GM19328 (cell line): ENCODE measurements around the gene COL8A1.

ENCODE experiments used
- ATAC-seq: cut with Tn5 transposase; IDR thresholded peaks from one replicate; pipeline ENCODE4 v1.9.1; 2021; ENCODE audit warnings: mild to moderate bottlenecking, moderate library complexity; ENCODE audit not compliant: unreplicated experiment

Gene COL8A1

GRCh38 chr3:99668044-99668443 lies 29.6 kb downstream of the COL8A1 start:
- ATAC-seq = no peak

GRCh38 chr3:99669879-99670555 lies 31.6 kb downstream of the COL8A1 start:
- ATAC-seq = no peak

- no peak for ATAC-seq
Observed at GRCh38 chr3:99670556-99670950, 32.2 kb downstream of the COL8A1 start.

GRCh38 chr3:99674086-99674789 lies 35.8 kb downstream of the COL8A1 start:
- ATAC-seq = no peak

GRCh38 chr3:99678023-99678422 lies 39.6 kb downstream of the COL8A1 start:
- no peak for ATAC-seq

- ATAC-seq = no peak
Observed at GRCh38 chr3:99678896-99679295, 40.5 kb downstream of the COL8A1 start.

- ATAC-seq = peak; percentile 57
Observed at GRCh38 chr3:99681512-99681911, 43.1 kb downstream of the COL8A1 start.

GRCh38 chr3:99681976-99682375 lies 43.6 kb downstream of the COL8A1 start:
- ATAC-seq = no peak

- ATAC-seq = no peak
Observed at GRCh38 chr3:99683465-99683864, 45.1 kb downstream of the COL8A1 start.

- no peak for ATAC-seq
Observed at GRCh38 chr3:99683876-99684275, 45.5 kb downstream of the COL8A1 start.

- no peak for ATAC-seq
Observed at GRCh38 chr3:99684644-99685043, 46.2 kb downstream of the COL8A1 start.

GRCh38 chr3:99686469-99686868 lies 48.1 kb downstream of the COL8A1 start:
- peak; percentile 9 for ATAC-seq

GRCh38 chr3:99686955-99687612 lies 48.7 kb downstream of the COL8A1 start:
- ATAC-seq = peak; percentile 71

- no peak for ATAC-seq
Observed at GRCh38 chr3:99690761-99691369, 52.5 kb downstream of the COL8A1 start.

- ATAC-seq = no peak
Observed at GRCh38 chr3:99693636-99694035, 55.2 kb downstream of the COL8A1 start.

GRCh38 chr3:99696497-99696896 lies 58.1 kb downstream of the COL8A1 start:
- ATAC-seq = no peak

GRCh38 chr3:99697250-99697649 lies 58.9 kb downstream of the COL8A1 start:
- ATAC-seq = no peak

GRCh38 chr3:99698932-99699331 lies 60.5 kb downstream of the COL8A1 start:
- no peak for ATAC-seq

GRCh38 chr3:99699841-99700240 lies 61.4 kb downstream of the COL8A1 start:
- ATAC-seq = no peak

- ATAC-seq = no peak
Observed at GRCh38 chr3:99700631-99701268, 62.4 kb downstream of the COL8A1 start.
